ENCODE measurements around the gene LRRC42.

DNA sequence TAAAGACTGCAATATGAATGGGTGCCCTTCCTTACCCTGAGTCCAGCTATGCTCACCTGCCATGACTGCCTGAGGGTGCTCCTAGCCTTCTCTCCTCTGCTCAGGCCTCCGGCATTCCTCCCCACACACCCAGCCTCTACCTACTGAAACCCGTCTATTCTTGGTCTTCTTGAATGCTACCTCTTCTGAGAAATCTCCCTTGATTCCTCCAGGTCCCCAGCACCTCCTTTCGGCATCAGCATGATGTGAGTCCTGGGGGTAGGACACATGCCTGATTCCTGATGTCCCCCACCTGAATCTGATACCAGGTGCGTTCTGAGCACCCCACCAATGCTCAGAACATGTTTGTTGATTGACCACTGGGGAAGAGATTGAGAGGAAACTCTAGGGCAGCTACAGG is 63.3 kb downstream of the LRRC42 start:
- no peak for TF ChIP-seq POLR2A (IDR thresholded peaks at IDR 0.05)
- TF ChIP-seq, protein P1, sequence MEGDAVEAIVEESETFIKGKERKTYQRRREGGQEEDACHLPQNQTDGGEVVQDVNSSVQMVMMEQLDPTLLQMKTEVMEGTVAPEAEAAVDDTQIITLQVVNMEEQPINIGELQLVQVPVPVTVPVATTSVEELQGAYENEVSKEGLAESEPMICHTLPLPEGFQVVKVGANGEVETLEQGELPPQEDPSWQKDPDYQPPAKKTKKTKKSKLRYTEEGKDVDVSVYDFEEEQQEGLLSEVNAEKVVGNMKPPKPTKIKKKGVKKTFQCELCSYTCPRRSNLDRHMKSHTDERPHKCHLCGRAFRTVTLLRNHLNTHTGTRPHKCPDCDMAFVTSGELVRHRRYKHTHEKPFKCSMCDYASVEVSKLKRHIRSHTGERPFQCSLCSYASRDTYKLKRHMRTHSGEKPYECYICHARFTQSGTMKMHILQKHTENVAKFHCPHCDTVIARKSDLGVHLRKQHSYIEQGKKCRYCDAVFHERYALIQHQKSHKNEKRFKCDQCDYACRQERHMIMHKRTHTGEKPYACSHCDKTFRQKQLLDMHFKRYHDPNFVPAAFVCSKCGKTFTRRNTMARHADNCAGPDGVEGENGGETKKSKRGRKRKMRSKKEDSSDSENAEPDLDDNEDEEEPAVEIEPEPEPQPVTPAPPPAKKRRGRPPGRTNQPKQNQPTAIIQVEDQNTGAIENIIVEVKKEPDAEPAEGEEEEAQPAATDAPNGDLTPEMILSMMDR (IDR thresholded peaks at IDR 0.05) = no peak
- TF ChIP-seq EP300 (IDR thresholded peaks at IDR 0.05) = no peak

Data from ovary (tissue), 3 donors.